Effector memory CD4-positive, alpha-beta T cell (primary cell): ENCODE data around the gene BPIFB3.

Experiments
- DNase-seq, 3 donors: peaks; one replicate each; pipeline ENCODE4 v3.0.0-alpha.2; 2020
- H3K27ac ChIP-seq: 2 replicates; pipeline ENCODE4 v1.7.0; 2013; ENCODE audit warnings: mild to moderate bottlenecking, low read length, moderate library complexity; ENCODE audit not compliant: insufficient read depth, poor library complexity, severe bottlenecking
- H3K27me3 ChIP-seq: replicated peaks from 2 replicates; pipeline ENCODE4 v1.7.0; 2013; ENCODE audit warnings: mild to moderate bottlenecking, low read length; ENCODE audit not compliant: insufficient read depth, control insufficient read depth, poor library complexity, severe bottlenecking
- H3K36me3 ChIP-seq: 2 replicates; pipeline ENCODE4 v1.7.0; 2013; ENCODE audit warnings: mild to moderate bottlenecking, low read length, moderate library complexity; ENCODE audit not compliant: control insufficient read depth, insufficient read depth
- H3K4me1 ChIP-seq: 2 replicates; pipeline ENCODE4 v1.7.0; 2013; ENCODE audit warnings: low read length, mild to moderate bottlenecking; ENCODE audit not compliant: control insufficient read depth, insufficient read depth, poor library complexity, severe bottlenecking
- H3K4me3 ChIP-seq: 2 replicates; pipeline ENCODE4 v1.7.0; 2013; ENCODE audit warnings: low read length, low read depth, mild to moderate bottlenecking; ENCODE audit not compliant: insufficient read depth, poor library complexity, severe bottlenecking
- H3K9me3 ChIP-seq: 2 replicates; pipeline ENCODE4 v1.7.0; 2013; ENCODE audit warnings: mild to moderate bottlenecking, low read length, moderate library complexity; ENCODE audit not compliant: control insufficient read depth

The BPIFB3 gene

DNA sequence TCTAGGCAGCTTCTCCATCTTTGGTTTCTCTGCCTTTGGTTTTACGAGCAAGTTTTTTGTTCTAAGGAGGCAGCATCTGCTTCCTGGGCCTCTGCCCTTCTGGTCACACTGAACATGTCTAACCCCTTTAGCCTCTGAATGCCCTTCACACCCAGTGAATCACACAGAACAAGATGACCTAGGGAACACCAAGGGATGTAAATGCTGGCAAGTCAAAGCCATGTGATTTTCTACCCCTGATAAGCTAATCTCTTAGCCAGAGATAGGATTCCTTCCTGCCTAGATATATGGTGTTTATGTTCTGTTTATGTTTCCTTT lies 29.5 kb upstream of the BPIFB3 start:
- Histone ChIP-seq H3K27ac (no peak overlapping the region), H3K27me3 (no peaks in the 10 kb centered on the region), H3K4me1 (no peaks in the 10 kb centered on the region), H3K4me3 (no peak overlapping the region), H3K36me3 (no peaks in the 10 kb centered on the region), H3K9me3 (no peaks in the 10 kb centered on the region)
- DNase-seq: no peak

DNA sequence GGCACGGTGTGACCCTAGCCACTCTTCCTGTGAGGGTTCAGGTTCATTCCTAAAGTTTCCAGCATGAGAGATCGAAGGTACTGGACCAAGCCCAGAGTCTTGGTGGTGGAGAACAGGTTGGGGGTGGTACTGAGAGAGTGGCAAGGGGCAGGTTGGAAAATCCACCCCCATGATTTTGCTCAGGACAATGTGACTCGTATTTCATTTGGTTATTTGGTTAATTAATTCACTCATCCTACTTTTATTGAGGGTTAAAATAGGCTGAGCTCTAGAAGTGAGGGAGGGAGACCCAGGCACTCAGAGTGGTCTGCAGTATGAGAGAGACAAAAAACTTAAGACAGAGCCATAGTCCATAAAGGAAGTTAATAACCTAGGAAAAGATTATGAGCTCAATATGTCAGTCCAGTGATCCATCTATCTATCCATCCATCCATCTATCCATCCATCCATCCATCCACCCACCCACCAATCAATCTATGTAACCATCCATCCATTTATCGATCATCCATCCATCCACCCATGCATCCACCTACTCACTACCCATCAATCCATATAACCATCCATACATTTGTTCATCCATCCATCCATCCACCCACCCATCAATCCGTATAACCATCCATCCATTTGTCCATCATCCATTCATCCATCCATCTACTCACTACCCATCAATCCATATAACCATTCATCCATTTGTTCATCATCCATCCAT lies 28.9 kb upstream of the BPIFB3 start:
- Histone ChIP-seq H3K4me3 (no peak overlapping the region), H3K27me3 (no peaks in the 10 kb centered on the region), H3K9me3 (no peaks in the 10 kb centered on the region), H3K27ac (no peak overlapping the region), H3K36me3 (no peaks in the 10 kb centered on the region), H3K4me1 (no peaks in the 10 kb centered on the region)
- no peak for DNase-seq

DNA sequence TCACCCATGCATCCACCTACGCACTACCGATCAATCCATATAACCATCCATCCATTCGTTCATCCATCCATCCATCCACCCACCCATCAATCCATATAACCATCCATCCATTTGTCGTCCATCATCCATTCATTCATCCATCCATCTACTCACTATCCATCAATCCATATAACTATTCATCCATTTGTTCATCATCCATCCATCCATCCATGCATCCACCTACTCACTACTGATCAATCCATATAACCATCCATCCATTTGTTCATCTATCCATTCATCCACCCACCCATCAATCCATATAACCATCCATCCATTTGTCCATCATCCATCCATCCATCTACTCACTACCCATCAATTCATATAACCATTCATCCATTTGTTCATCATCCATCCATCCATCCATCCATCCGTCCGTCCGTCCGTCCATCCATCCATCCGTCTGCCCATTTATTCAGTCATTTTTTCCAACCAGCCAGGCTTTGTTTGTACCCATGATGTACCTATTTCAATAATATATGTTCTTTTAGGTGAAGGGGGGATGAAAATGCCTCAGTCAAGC lies 28.3 kb upstream of the BPIFB3 start:
- Histone ChIP-seq H3K36me3 (no peaks in the 10 kb centered on the region), H3K27ac (no peak overlapping the region), H3K27me3 (no peaks in the 10 kb centered on the region), H3K4me1 (no peaks in the 10 kb centered on the region), H3K4me3 (no peak overlapping the region), H3K9me3 (no peaks in the 10 kb centered on the region)
- no peak for DNase-seq

DNA sequence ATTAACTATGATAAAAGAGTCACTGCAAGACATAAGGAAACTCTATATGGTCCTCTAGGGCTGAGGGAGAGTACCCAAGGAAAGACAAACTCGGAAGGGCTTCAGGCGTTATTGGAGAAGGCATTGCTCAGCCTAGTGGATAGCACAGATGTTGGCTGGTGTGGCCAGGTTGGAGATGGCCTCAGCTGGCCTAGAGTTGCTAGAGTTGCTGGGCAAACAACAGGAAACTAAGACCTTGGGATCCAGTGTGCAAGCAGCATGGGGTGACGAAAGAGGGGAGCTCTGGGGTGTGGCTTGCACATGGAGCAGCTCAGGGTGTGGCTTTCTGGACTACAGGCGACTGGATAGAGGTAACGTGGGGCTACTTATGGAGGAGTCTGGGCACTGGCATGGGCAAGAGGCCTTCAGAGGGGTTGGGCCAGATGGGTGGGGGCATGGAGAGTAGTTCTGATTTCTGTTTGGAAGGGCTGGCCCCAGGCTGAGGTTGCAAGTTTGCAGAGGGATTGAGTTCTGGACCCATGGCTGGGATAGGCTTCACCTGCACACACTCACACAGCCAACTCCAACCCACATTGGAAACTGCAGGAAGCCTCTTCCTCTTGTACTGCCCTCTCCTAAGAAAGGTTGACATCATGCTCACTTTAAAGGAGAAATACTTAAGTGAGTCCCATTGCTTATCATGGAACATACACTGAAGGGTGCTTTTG lies 27.5 kb upstream of the BPIFB3 start:
- DNase-seq: no peak
- Histone ChIP-seq H3K4me3 (no peak overlapping the region), H3K36me3 (no peaks in the 10 kb centered on the region), H3K27ac (no peak overlapping the region), H3K9me3 (no peaks in the 10 kb centered on the region), H3K4me1 (no peaks in the 10 kb centered on the region), H3K27me3 (no peaks in the 10 kb centered on the region)

GRCh38 chr20:33026779-33027759 lies 26.6 kb upstream of the BPIFB3 start:
- no peak for DNase-seq
- H3K9me3 ChIP-seq: no peaks in the 10 kb centered on the region
- H3K4me1 ChIP-seq: no peaks in the 10 kb centered on the region
- H3K36me3 ChIP-seq: no peaks in the 10 kb centered on the region
- H3K27ac ChIP-seq: no peak overlapping the region
- H3K27me3 ChIP-seq: no peaks in the 10 kb centered on the region
- no peak overlapping the region for H3K4me3 ChIP-seq

DNA sequence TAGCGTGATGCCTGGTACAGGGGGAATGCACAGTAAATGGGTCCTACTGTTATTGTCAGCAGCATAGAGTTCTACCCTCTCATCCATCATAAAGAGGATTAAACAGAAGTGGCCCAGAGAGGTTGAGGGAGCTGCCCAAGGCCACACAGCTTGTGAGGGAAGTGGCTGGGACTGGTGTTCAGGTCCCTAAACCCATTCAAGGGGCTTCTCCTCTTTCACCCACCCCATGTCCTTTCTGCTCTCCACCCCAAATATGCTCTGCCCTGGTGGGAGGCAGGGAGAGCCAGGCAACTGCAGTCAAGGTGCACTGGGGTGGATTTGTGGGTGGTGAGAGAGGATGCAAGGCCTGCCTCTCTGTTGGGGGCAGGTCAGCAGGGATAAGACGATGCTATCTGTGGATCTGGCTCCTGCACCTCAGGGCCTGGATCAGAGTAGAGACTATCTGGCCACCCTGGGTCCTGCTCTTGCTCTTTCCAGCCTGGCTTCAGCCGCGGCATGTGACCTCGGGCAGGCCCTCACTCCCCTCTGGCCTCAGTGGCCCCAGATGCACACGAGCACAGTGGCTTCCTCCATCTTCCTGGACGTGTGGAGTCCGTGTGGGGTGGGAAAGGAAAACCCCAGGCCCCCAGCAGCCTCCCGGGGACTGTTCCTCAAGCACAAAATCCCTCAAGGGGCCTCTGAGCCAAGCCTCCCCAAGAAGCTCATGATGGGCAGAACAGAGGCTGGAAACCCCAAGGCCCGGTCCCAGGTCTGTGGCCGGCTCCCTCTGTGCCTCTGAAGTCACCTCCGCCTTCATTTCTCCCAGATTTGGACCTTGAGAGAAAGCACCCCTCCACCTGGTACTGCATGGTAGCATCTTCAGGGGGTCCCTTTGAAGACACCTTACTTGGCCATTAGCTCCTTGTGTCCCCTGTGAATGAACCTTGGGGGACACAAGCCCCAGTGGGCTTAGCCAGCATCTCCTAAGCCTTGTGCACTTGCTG lies 25.6 kb upstream of the BPIFB3 start:
- Histone ChIP-seq H3K27me3 (no peaks in the 10 kb centered on the region), H3K9me3 (no peaks in the 10 kb centered on the region), H3K4me1 (no peaks in the 10 kb centered on the region), H3K4me3 (no peak overlapping the region), H3K36me3 (no peaks in the 10 kb centered on the region), H3K27ac (no peak overlapping the region)
- no peak for DNase-seq

DNA sequence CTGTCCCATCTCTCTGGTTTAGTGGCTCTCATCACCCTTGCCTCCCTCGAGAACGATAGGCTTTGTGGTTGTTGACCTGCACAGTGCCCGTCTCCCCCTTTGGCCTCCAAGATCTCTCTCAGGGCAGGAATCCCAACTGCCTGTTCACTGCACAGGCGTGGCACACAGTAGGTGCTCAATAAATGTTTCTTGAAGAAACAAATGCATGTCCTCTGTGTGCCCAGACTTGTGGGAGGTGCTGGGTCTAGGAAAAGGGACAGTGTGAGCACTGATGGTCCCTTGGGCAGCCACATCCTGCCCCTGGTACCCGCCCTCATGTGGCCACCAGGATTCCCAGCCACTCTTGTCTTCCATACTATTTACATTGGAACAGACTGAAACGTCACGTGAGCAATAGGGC lies 24.8 kb upstream of the BPIFB3 start:
- H3K36me3 ChIP-seq: no peaks in the 10 kb centered on the region
- H3K27ac ChIP-seq: no peak overlapping the region
- no peaks in the 10 kb centered on the region for H3K27me3 ChIP-seq
- no peak overlapping the region for H3K4me3 ChIP-seq
- no peaks in the 10 kb centered on the region for H3K4me1 ChIP-seq
- DNase-seq: no peak
- no peaks in the 10 kb centered on the region for H3K9me3 ChIP-seq

DNA sequence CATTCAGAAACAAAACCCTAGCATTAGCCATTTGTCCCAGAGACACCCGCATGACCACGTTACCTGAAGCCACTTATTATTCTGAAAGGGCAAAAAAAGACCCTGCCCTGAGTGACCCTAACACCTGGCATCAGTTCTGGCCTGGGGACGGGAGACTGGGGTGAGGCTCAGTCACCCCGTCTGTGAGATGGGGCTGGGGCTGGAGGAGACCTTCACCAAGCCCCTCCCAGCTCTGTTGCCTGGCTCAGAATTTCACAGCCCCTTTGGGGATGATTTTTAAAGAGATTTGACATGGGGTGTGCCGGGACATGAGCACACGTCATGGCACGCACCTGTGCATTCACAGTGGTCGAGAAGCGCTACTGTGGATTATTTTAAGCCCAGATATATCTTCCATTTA lies 23.6 kb upstream of the BPIFB3 start:
- Histone ChIP-seq H3K9me3 (no peaks in the 10 kb centered on the region), H3K4me1 (no peaks in the 10 kb centered on the region), H3K27me3 (no peaks in the 10 kb centered on the region), H3K27ac (no peak overlapping the region), H3K36me3 (no peaks in the 10 kb centered on the region), H3K4me3 (no peak overlapping the region)
- no peak for DNase-seq

- H3K9me3 ChIP-seq: no peaks in the 10 kb centered on the region
- no peaks in the 10 kb centered on the region for H3K27me3 ChIP-seq
- no peak overlapping the region for H3K4me3 ChIP-seq
- H3K4me1 ChIP-seq: no peaks in the 10 kb centered on the region
- no peak for DNase-seq
- H3K27ac ChIP-seq: no peak overlapping the region
- no peaks in the 10 kb centered on the region for H3K36me3 ChIP-seq
These were observed 23.1 kb upstream of the BPIFB3 start for GRCh38 chr20:33030569-33030968.
